Natural killer cell (primary cell): ENCODE measurements around the gene VWA3B. TPM values are rescaled to one million over a fixed set of nuclear protein-coding genes. Genes with fewer than 3 reads are reported as not detected.

Experiments used
- ATAC-seq, 3 donors: fragments of 150-1000 bp in 2 of 3; fragments of 200-7000 bp in 1 of 3; cut with Tn5 transposase; 1 replicate in 1 of 3; 2 replicates in 2 of 3; pipeline ENCODE4 v1.10.0; 2021; ENCODE audit warnings: mild to moderate bottlenecking in 2 of 3, moderate library complexity in 2 of 3
- DNase-seq, 2 donors: peaks; one replicate each; pipeline versions ENCODE4 v3.0.0 to v3.0.0-alpha.2; 2013 to 2021; ENCODE audit warnings: mixed read lengths in 1 of 2
- H3K27ac ChIP-seq: one replicate; pipeline ENCODE4 v1.5.1; 2013; ENCODE audit warnings: mild to moderate bottlenecking, low read length
- H3K27me3 ChIP-seq: one replicate; pipeline ENCODE4 v1.6.1; 2013; ENCODE audit warnings: low read length; ENCODE audit not compliant: control insufficient read depth, insufficient read depth
- H3K36me3 ChIP-seq: one replicate; pipeline ENCODE4 v1.6.1; 2013; ENCODE audit warnings: low read length; ENCODE audit not compliant: control insufficient read depth, insufficient read depth
- H3K4me1 ChIP-seq: one replicate; pipeline ENCODE4 v1.6.1; 2013; ENCODE audit warnings: low read length; ENCODE audit not compliant: control insufficient read depth, insufficient read depth
- H3K4me3 ChIP-seq: one replicate; pipeline ENCODE4 v1.5.1; 2013; ENCODE audit warnings: low read length
- H3K9me3 ChIP-seq: one replicate; pipeline ENCODE4 v1.6.1; 2013; ENCODE audit warnings: low read length; ENCODE audit not compliant: control insufficient read depth, insufficient read depth
- H3K27ac Mint-ChIP-seq, 2 donors: one replicate each; pipeline ENCODE4 v1.8.0; 2022; ENCODE audit warnings: mild to moderate bottlenecking in 2 of 2, mixed read lengths in 2 of 2, moderate library complexity in 1 of 2
- H3K27me3 Mint-ChIP-seq, 2 donors: one replicate each; pipeline ENCODE4 v1.8.0; 2022; ENCODE audit warnings: low read depth in 2 of 2, mixed read lengths in 2 of 2
- H3K36me3 Mint-ChIP-seq: one replicate; pipeline ENCODE4 v1.8.0; 2022; ENCODE audit warnings: mixed read lengths
- H3K4me1 Mint-ChIP-seq, 2 donors: one replicate each; pipeline ENCODE4 v1.8.0; 2022; ENCODE audit warnings: mixed read lengths in 2 of 2
- H3K4me3 Mint-ChIP-seq: one replicate; pipeline ENCODE4 v1.8.0; 2022; ENCODE audit warnings: mild to moderate bottlenecking, moderate library complexity, mixed read lengths
- H3K9me3 Mint-ChIP-seq, 2 donors: one replicate each; pipeline ENCODE4 v1.8.0; 2022; ENCODE audit warnings: mixed read lengths in 2 of 2
- WGBS: methylation state at CpG from one replicate; pipeline ENCODE4 v1.1.7; 2013; ENCODE audit warnings: missing lambda C conversion rate; ENCODE audit not compliant: insufficient coverage; 5-methylcytosine and 5-hydroxymethylcytosine counted together
- intact Hi-C: fragments of 100-400 bp; cut with micrococcal nuclease; formaldehyde crosslinking; loops from one replicate; pipeline ENCODE4 v1.14.2; 2022
- total RNA-seq, 4 donors: library from RNA; stranded (reverse); fragments of 120-200 nt in 1 of 4; gene quantifications; one replicate each; pipeline versions ENCODE4 v1.2.3 to v1.2.4, GENCODE V29; 2013 to 2022
- TF ChIP-seq, protein P1 (sequence below): fragments of 200-600 bp; IDR thresholded peaks from one replicate; pipeline ENCODE4 v1.8.0; 2022; ENCODE audit warnings: antibody characterized with exemption

VWA3B gene
- total RNA-seq, 3 donors from 2014 or later (not counting 1 experiment from before 2014, with no cell fraction given) = not detected

- no peak overlapping the region for H3K27ac Mint-ChIP-seq
- Histone ChIP-seq H3K4me3 (no peak overlapping the region), H3K36me3 (no peaks in the 10 kb centered on the region), H3K27me3 (no peaks in the 10 kb centered on the region), H3K27ac (no peak overlapping the region), H3K4me1 (no peaks in the 10 kb centered on the region), H3K9me3 (no peaks in the 10 kb centered on the region)
- TF ChIP-seq, protein P1, sequence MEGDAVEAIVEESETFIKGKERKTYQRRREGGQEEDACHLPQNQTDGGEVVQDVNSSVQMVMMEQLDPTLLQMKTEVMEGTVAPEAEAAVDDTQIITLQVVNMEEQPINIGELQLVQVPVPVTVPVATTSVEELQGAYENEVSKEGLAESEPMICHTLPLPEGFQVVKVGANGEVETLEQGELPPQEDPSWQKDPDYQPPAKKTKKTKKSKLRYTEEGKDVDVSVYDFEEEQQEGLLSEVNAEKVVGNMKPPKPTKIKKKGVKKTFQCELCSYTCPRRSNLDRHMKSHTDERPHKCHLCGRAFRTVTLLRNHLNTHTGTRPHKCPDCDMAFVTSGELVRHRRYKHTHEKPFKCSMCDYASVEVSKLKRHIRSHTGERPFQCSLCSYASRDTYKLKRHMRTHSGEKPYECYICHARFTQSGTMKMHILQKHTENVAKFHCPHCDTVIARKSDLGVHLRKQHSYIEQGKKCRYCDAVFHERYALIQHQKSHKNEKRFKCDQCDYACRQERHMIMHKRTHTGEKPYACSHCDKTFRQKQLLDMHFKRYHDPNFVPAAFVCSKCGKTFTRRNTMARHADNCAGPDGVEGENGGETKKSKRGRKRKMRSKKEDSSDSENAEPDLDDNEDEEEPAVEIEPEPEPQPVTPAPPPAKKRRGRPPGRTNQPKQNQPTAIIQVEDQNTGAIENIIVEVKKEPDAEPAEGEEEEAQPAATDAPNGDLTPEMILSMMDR = no peak
- peaks cover 10 to 28% of the 10 kb centered on the region in 2 donors for H3K27me3 Mint-ChIP-seq
- no peaks in the 10 kb centered on the region for H3K4me1 Mint-ChIP-seq
- intact Hi-C loops = no loop called here
- no peaks in the 10 kb centered on the region for H3K9me3 Mint-ChIP-seq
- H3K4me3 Mint-ChIP-seq = no peak overlapping the region
- DNase-seq = no peak
- 90% methylated on average over 1 of the region's 1 CpG for WGBS
- ATAC-seq = no peak
- H3K36me3 Mint-ChIP-seq = no peaks in the 10 kb centered on the region
These were observed 114.6 kb downstream of the VWA3B start for GRCh38 chr2:98201576-98201975.

DNA sequence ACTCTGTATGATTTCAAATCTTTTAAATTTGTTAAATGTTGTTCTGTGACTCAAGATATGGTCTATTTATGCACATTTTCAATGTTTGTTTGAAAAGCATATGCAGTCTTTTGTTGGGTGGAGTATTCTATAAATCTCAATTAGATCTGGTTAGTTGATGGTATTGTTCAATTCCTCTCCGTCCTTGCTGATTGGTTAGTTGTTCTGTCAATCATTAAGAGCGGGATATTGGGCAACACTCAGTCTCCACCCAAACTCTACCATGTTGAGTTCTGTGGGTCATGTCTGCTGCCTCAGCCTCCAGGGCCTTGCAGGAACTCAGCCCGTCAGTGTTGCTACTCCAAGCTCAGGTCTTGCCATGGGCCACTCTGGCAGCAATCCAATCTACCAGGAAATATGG is 118.9 kb downstream of the VWA3B start:
- intact Hi-C loops = no loop called here
- Mint-ChIP-seq H3K27ac (no peak overlapping the region), H3K4me1 (no peaks in the 10 kb centered on the region), H3K27me3 (peaks cover 16 to 31% of the 10 kb centered on the region in 2 donors), H3K9me3 (no peaks in the 10 kb centered on the region), H3K4me3 (no peak overlapping the region), H3K36me3 (no peaks in the 10 kb centered on the region)
- 98% methylated on average over 3 of the region's 3 CpGs for WGBS
- H3K27ac ChIP-seq = no peak overlapping the region
- no peaks in the 10 kb centered on the region for H3K36me3 ChIP-seq
- no peak for DNase-seq
- no peaks in the 10 kb centered on the region for H3K27me3 ChIP-seq
- no peak for ATAC-seq
- H3K4me1 ChIP-seq = no peaks in the 10 kb centered on the region
- H3K9me3 ChIP-seq = no peaks in the 10 kb centered on the region
- no peak overlapping the region for H3K4me3 ChIP-seq
- TF ChIP-seq, protein P1 = no peak

GRCh38 chr2:98212092-98213000 is 125.4 kb downstream of the VWA3B start:
- Mint-ChIP-seq H3K27me3 (peaks cover 32 to 42% of the 10 kb centered on the region in 2 donors), H3K9me3 (no peaks in the 10 kb centered on the region), H3K4me3 (no peak overlapping the region), H3K27ac (no peak overlapping the region), H3K4me1 (no peaks in the 10 kb centered on the region), H3K36me3 (no peaks in the 10 kb centered on the region)
- Histone ChIP-seq H3K36me3 (no peaks in the 10 kb centered on the region), H3K4me1 (no peaks in the 10 kb centered on the region), H3K27me3 (peaks cover 3% of the 10 kb centered on the region), H3K27ac (no peak overlapping the region), H3K4me3 (no peak overlapping the region), H3K9me3 (no peaks in the 10 kb centered on the region)
- DNase-seq (no peak), ATAC-seq (no peak)
- WGBS = 80% methylated on average over 8 of the region's 9 CpGs
- TF ChIP-seq, protein P1 = no peak
- intact Hi-C loops = no loop called here
